Measurements from ENCODE around the gene ZNF175. TPM values are rescaled to one million over a fixed set of nuclear protein-coding genes. Genes with fewer than 3 reads are reported as not detected.

The ZNF175 gene
- total RNA-seq, 1 donor = 7.6 TPM

DNA sequence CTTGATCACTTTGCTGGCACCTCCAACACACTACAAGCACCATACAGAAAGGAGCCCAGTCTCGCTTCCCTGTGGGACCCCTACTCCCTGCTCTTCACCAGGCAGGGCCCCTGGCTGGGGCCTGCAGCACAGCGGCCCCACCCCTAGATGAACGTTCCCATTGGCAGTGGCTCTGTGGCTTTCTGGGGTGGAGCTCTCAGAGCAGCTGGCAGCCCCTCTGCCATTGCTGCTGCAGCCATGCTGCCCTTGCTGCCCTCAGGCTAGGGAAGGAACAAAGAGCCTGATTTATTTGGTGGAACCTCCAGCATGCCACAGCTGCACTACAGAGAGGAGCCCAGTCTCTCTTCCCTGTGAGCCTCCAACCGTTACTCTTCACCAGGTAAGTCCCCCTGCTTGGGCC, 45.4 kb upstream of the ZNF175 start:
- H2AFZ ChIP-seq (ENCODE audit: low read length) = no peak overlapping the region
- no peak for DNase-seq (ENCODE audit: insufficient read length, low spot score, missing footprints)
- no peaks in the 10 kb centered on the region for H3K4me1 ChIP-seq (ENCODE audit: insufficient read depth, low read length)
- no peaks in the 10 kb centered on the region for H3K79me2 ChIP-seq (ENCODE audit: insufficient read depth, low read length)
- H3K36me3 ChIP-seq (ENCODE audit: insufficient read depth, low read length) = no peaks in the 10 kb centered on the region
- no peaks in the 10 kb centered on the region for H3K27me3 ChIP-seq (ENCODE audit: insufficient read depth, low read length)
- no peaks in the 10 kb centered on the region for H4K20me1 ChIP-seq (ENCODE audit: insufficient read depth, low read length)
- H3K4me2 ChIP-seq (ENCODE audit: insufficient read depth, low read length) = no peak overlapping the region
- no peak overlapping the region for H3K27ac ChIP-seq (ENCODE audit: low read depth, low read length)
- H3K4me3 ChIP-seq (ENCODE audit: insufficient read depth, low read length) = no peak overlapping the region
- H3K9me3 ChIP-seq (ENCODE audit: low read depth, low read length) = no peaks in the 10 kb centered on the region
- TF ChIP-seq CTCF (IDR thresholded peaks at IDR 0.05; ENCODE audit: extremely low read depth, low read depth, low read length) = no peak

GRCh38 chr19:51529301-51529700, 41.8 kb upstream of the ZNF175 start:
- TF ChIP-seq CTCF (IDR thresholded peaks at IDR 0.05; ENCODE audit: extremely low read depth, low read depth, low read length) = no peak
- no peaks in the 10 kb centered on the region for H4K20me1 ChIP-seq (ENCODE audit: insufficient read depth, low read length)

GRCh38 chr19:51530616-51531015, 40.5 kb upstream of the ZNF175 start:
- Histone ChIP-seq H3K9me3 (ENCODE audit: low read depth, low read length) (no peaks in the 10 kb centered on the region), H3K27me3 (ENCODE audit: insufficient read depth, low read length) (peaks cover 9% of the 10 kb centered on the region), H3K4me1 (ENCODE audit: insufficient read depth, low read length) (no peaks in the 10 kb centered on the region), H3K79me2 (ENCODE audit: insufficient read depth, low read length) (no peaks in the 10 kb centered on the region), H2AFZ (ENCODE audit: low read length) (no peak overlapping the region), H3K4me2 (ENCODE audit: insufficient read depth, low read length) (no peak overlapping the region), H3K4me3 (ENCODE audit: insufficient read depth, low read length) (no peak overlapping the region), H4K20me1 (ENCODE audit: insufficient read depth, low read length) (no peaks in the 10 kb centered on the region), H3K36me3 (ENCODE audit: insufficient read depth, low read length) (no peaks in the 10 kb centered on the region), H3K27ac (ENCODE audit: low read depth, low read length) (no peak overlapping the region)
- no peak for TF ChIP-seq CTCF (IDR thresholded peaks at IDR 0.05; ENCODE audit: extremely low read depth, low read depth, low read length)
- no peak for DNase-seq (ENCODE audit: insufficient read length, low spot score, missing footprints)

More at GRCh38 chr19:51529301-51529700, 41.8 kb upstream of the ZNF175 start:
- no peak for DNase-seq (ENCODE audit: insufficient read length, low spot score, missing footprints)
- Histone ChIP-seq H3K4me2 (ENCODE audit: insufficient read depth, low read length) (no peak overlapping the region), H3K79me2 (ENCODE audit: insufficient read depth, low read length) (no peaks in the 10 kb centered on the region), H3K9me3 (ENCODE audit: low read depth, low read length) (no peaks in the 10 kb centered on the region), H2AFZ (ENCODE audit: low read length) (no peak overlapping the region), H3K27me3 (ENCODE audit: insufficient read depth, low read length) (peaks cover 9% of the 10 kb centered on the region), H3K36me3 (ENCODE audit: insufficient read depth, low read length) (no peaks in the 10 kb centered on the region), H3K4me3 (ENCODE audit: insufficient read depth, low read length) (no peak overlapping the region), H3K27ac (ENCODE audit: low read depth, low read length) (no peak overlapping the region), H3K4me1 (ENCODE audit: insufficient read depth, low read length) (no peaks in the 10 kb centered on the region)

DNA sequence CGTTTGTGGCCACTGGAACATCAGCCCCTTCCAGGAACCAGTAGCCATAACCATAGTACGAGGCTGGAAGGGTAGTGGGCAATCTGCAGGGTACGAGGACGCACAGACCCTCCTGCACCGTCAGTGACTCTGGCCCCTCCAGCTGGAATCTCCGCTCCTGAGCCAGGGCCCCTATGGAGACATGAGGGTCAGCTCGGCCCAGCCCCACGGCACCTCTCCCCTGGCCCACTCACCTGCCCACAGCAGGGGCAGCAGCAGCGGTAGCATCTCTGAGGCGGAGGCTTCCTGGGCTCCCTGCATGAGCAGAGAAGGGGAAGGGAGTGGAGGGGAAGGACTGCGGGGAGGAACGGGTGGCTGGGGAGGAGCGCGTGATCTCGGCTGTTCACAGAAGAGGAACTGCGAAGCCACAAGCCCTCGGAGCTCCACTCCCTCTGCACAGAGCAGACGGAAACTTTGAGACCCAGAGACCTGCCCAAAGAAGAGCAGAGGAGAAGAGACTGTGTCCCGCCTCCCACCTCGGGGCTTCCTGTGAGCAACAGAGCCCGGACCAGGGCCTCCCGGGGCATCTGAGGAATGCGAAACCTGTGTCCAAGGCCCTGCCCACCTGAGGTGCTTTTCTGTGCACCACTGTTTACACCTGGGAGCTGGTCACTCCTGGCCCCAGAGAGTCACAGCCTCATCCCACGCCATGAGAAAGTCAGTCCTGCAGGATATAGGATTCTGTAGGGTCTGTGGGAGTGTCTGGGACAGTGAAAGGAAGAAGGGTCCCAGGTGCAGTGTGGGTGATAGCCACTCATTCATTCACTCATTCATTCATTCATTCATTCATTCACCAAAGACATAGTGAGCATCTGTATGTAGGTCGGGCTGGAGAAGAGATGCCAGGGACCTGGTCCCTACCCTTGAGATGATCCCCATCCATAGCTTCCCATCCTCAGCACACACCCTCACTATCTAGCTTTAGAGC, 39.5 kb upstream of the ZNF175 start, which contains the start of gene SIGLEC6:
Gene SIGLEC6 (minus strand): TSS at position 322 of the 967 bp plus-strand sequence. CDS start 22 bp downstream, at position 300.
- Histone ChIP-seq H3K79me2 (ENCODE audit: insufficient read depth, low read length) (no peaks in the 10 kb centered on the region), H4K20me1 (ENCODE audit: insufficient read depth, low read length) (no peaks in the 10 kb centered on the region), H3K36me3 (ENCODE audit: insufficient read depth, low read length) (no peaks in the 10 kb centered on the region), H3K27me3 (ENCODE audit: insufficient read depth, low read length) (peaks cover 9% of the 10 kb centered on the region), H3K4me2 (ENCODE audit: insufficient read depth, low read length) (no peak within 1 kb of the TSS), H2AFZ (ENCODE audit: low read length) (no peak within 1 kb of the TSS), H3K4me1 (ENCODE audit: insufficient read depth, low read length) (no peaks in the 10 kb centered on the region), H3K4me3 (ENCODE audit: insufficient read depth, low read length) (no peak within 1 kb of the TSS), H3K9me3 (ENCODE audit: low read depth, low read length) (no peaks in the 10 kb centered on the region), H3K27ac (ENCODE audit: low read depth, low read length) (no peak within 1 kb of the TSS)
- DNase-seq (ENCODE audit: insufficient read length, low spot score, missing footprints) = no peak
- TF ChIP-seq CTCF (IDR thresholded peaks at IDR 0.05; ENCODE audit: extremely low read depth, low read depth, low read length) = no peak

Measured in osteoblast (primary cell).